Naive thymus-derived CD4-positive, alpha-beta T cell (primary cell): ENCODE results near the gene KDR. TPM values are rescaled to one million over a fixed set of nuclear protein-coding genes. Genes with fewer than 3 reads are reported as not detected.

Experiments used
- ATAC-seq: fragments of 150-1000 bp; cut with Tn5 transposase; 2 replicates; pipeline ENCODE4 v1.10.0; 2021; ENCODE audit warnings: mild to moderate bottlenecking, moderate library complexity
- CTCF ChIA-PET: fragments of 350-600 bp; sonication (Branson Sonifier 250); formaldehyde crosslinking; loops from one replicate; lab custom pipeline; 2021; ENCODE audit warnings: antibody characterized with exemption; lab: Charles Lee
- POLR2A ChIA-PET: fragments of 350-600 bp; sonication (Branson Sonifier 250); formaldehyde crosslinking; loops from one replicate; lab custom pipeline; 2021; ENCODE audit warnings: antibody characterized with exemption, inconsistent platforms; lab: Charles Lee
- DNase-seq, 9 donors: peaks; one replicate each; pipeline versions ENCODE4 v3.0.0 to v3.0.0-alpha.2; 2020 to 2022; ENCODE audit warnings: mixed read lengths in 1 of 9
- H3K27ac ChIP-seq: one replicate; pipeline ENCODE4 v1.7.0; 2013; ENCODE audit warnings: mild to moderate bottlenecking, low read depth, low read length, moderate library complexity
- H3K27me3 ChIP-seq, 2 donors: one replicate each; pipeline ENCODE4 v1.7.0; 2013; ENCODE audit warnings: low read length in 2 of 2, mild to moderate bottlenecking in 2 of 2, moderate library complexity in 2 of 2; ENCODE audit not compliant: control insufficient read depth in 2 of 2, insufficient read depth in 2 of 2
- H3K36me3 ChIP-seq, 3 experiments: 1 replicate in 2 of 3; 2 replicates in 1 of 3; pipeline ENCODE4 v1.7.0; 2013; ENCODE audit warnings: low read length in 3 of 3, mild to moderate bottlenecking in 3 of 3, moderate library complexity in 1 of 3; ENCODE audit not compliant: insufficient read depth in 3 of 3, control insufficient read depth in 2 of 3
- H3K4me1 ChIP-seq, 2 donors: one replicate each; pipeline ENCODE4 v1.7.0; 2013; ENCODE audit warnings: low read length in 2 of 2, mild to moderate bottlenecking in 2 of 2, moderate library complexity in 1 of 2; ENCODE audit not compliant: control insufficient read depth in 2 of 2, insufficient read depth in 2 of 2
- H3K4me3 ChIP-seq: 2 replicates; pipeline ENCODE4 v1.7.0; 2013; ENCODE audit warnings: mild to moderate bottlenecking, low read length
- H3K9me3 ChIP-seq, 3 experiments: 1 replicate in 2 of 3; 2 replicates in 1 of 3; pipeline ENCODE4 v1.7.0; 2013; ENCODE audit warnings: low read length in 3 of 3; ENCODE audit not compliant: control insufficient read depth in 2 of 3
- H3K27ac Mint-ChIP-seq, 9 donors: one replicate each; pipeline ENCODE4 v1.8.0; 2020 to 2022; ENCODE audit warnings: mixed read lengths in 9 of 9, mild to moderate bottlenecking in 8 of 9, moderate library complexity in 5 of 9, inconsistent platforms in 2 of 9
- H3K27me3 Mint-ChIP-seq, 5 donors: one replicate each; pipeline ENCODE4 v1.8.0; 2021 to 2022; ENCODE audit warnings: mixed read lengths in 5 of 5, mild to moderate bottlenecking in 1 of 5
- H3K36me3 Mint-ChIP-seq, 5 donors: one replicate each; pipeline ENCODE4 v1.8.0; 2020 to 2022; ENCODE audit warnings: mixed read lengths in 5 of 5, mild to moderate bottlenecking in 3 of 5, inconsistent platforms in 1 of 5
- H3K4me1 Mint-ChIP-seq, 7 donors: one replicate each; pipeline ENCODE4 v1.8.0; 2020 to 2022; ENCODE audit warnings: mixed read lengths in 7 of 7, mild to moderate bottlenecking in 3 of 7, inconsistent platforms in 1 of 7
- H3K4me3 Mint-ChIP-seq, 10 donors: one replicate each; pipeline ENCODE4 v1.8.0; 2020 to 2022; ENCODE audit warnings: mild to moderate bottlenecking in 10 of 10, mixed read lengths in 10 of 10, moderate library complexity in 6 of 10, inconsistent platforms in 2 of 10
- H3K9me3 Mint-ChIP-seq, 11 donors: one replicate each; pipeline ENCODE4 v1.8.0; 2020 to 2022; ENCODE audit warnings: mixed read lengths in 11 of 11, mild to moderate bottlenecking in 4 of 11, inconsistent platforms in 1 of 11, moderate library complexity in 1 of 11
- intact Hi-C, 2 donors: fragments of 100-400 bp; cut with micrococcal nuclease; formaldehyde crosslinking; loops; one replicate each; pipeline ENCODE4 v1.15.1; 2023
- polyA plus RNA-seq, 2 donors: library from polyadenylated mRNA; unstranded; fragments of 300-500 nt; fragmentation: Illumina TruSeq; gene quantifications; one replicate each; pipeline ENCODE4 v1.2.3, GENCODE V29; 2021
- total RNA-seq, 6 experiments: library from RNA in 5 of 6; stranded (reverse) in 5 of 6; gene quantifications; 1 replicate in 5 of 6; 2 replicates in 1 of 6; pipeline ENCODE4 v1.2.3 and lab custom pipeline; 2021 to 2026

The KDR gene
- total and polyA plus RNA-seq, 7 experiments from 2014 or later: not detected

DNA sequence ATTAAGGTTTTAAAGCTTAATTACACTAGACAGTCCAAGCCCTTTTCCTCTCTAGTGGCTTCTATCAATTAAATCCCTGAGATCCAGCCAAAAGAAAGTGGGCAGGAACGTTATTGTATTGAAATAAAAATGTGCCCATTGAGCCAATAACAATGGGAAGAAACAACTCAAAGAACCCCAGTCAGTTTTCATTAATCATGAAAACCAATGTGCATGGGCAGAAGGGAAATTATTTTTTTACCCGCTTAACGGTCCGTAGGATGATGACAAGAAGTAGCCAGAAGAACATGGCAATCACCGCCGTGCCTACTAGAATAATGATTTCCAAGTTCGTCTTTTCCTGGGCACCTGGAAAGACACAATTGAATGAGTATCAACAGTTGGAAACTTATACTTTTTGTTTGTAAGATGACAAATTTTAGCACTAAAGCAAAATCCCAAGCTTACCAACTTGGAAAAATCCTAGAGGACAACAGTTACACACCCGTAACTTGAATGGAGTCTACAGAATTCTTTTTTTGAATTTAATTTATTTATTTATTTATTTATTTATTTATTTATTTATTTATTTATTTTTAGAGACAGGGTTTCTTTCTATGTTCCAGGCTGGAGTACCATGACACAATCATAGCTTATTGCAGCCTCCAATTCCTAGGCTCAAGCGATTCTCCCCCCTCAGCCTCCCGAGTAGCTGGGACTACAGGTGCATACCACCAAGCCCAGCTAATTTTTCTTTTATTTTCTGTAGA is 26.8 kb downstream of the KDR start:
- ChIA-PET POLR2A (no interaction called here), CTCF (no interaction called here)
- DNase-seq: no peak
- no peaks in the 10 kb centered on the region for H3K9me3 Mint-ChIP-seq
- H3K4me1 Mint-ChIP-seq: no peaks in the 10 kb centered on the region
- H3K36me3 ChIP-seq: no peaks in the 10 kb centered on the region
- H3K27me3 Mint-ChIP-seq: peaks cover 0 to 10% (median 0%) of the 10 kb centered on the region in 5 donors
- H3K27ac Mint-ChIP-seq: no peak overlapping the region
- H3K4me3 Mint-ChIP-seq: no peak overlapping the region
- H3K4me3 ChIP-seq: no peak overlapping the region
- no peaks in the 10 kb centered on the region for H3K4me1 ChIP-seq
- peaks cover 0 to 4% of the 10 kb centered on the region in 2 donors for H3K27me3 ChIP-seq
- intact Hi-C loops: no loop called here
- ATAC-seq: no peak
- H3K36me3 Mint-ChIP-seq: no peaks in the 10 kb centered on the region
- H3K9me3 ChIP-seq: no peaks in the 10 kb centered on the region
- H3K27ac ChIP-seq: no peak overlapping the region

DNA sequence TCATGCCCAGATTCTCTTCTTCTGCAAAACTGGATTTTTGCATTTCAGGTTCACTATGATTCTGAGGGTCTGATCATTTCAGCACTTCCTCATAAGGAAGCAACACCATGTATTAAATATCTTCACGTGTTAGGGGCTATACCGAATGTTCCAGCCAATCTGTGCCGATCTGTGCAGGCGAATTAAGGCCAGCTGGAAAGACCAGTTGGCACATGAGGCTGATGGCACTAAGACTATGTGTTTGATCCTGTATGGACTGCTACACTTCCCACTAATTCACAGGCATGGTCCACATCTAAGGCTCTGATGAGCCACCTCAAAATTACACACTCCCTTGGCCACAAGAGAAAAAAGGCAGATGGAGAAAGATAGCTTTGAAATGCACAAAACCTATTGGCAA is 28.8 kb downstream of the KDR start:
- no peak for DNase-seq

DNA sequence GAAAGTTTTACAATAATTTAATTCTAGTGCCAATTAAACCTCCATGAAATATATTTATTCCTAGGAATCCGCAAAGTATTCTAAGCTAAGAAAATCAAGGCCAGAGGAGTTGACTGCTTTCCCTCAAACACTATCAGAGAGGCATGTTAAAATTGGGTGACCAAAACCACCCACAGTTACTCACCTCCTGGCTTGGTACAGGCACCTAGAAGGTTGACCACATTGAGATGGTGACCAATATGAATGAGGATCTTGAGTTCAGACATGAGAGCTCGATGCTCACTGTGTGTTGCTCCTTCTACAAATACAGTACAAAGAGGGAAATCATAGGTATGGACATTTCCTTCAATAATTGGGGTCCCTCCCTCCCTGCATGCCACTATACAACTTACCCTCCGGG is 29.4 kb downstream of the KDR start:
- intact Hi-C loops: no loop called here
- Mint-ChIP-seq H3K36me3 (no peaks in the 10 kb centered on the region), H3K4me3 (no peak overlapping the region), H3K9me3 (peaks cover 0 to 3% (median 0%) of the 10 kb centered on the region in 11 donors), H3K27ac (no peak overlapping the region), H3K27me3 (peaks cover 0 to 21% (median 7%) of the 10 kb centered on the region in 5 donors), H3K4me1 (no peaks in the 10 kb centered on the region)
- Histone ChIP-seq H3K9me3 (no peaks in the 10 kb centered on the region), H3K27me3 (peaks cover 0 to 4% of the 10 kb centered on the region in 2 donors), H3K27ac (no peak overlapping the region), H3K4me1 (no peaks in the 10 kb centered on the region), H3K4me3 (no peak overlapping the region), H3K36me3 (no peaks in the 10 kb centered on the region)
- CTCF ChIA-PET: no interaction called here
- ATAC-seq (no peak), DNase-seq (no peak)
- POLR2A ChIA-PET: no interaction called here

More for the DNA sequence above, 28.8 kb downstream of the KDR start:
- H3K4me1 ChIP-seq: no peaks in the 10 kb centered on the region
- Mint-ChIP-seq H3K4me1 (no peaks in the 10 kb centered on the region), H3K9me3 (peaks cover 0 to 3% (median 0%) of the 10 kb centered on the region in 11 donors), H3K27me3 (peaks cover 0 to 21% (median 7%) of the 10 kb centered on the region in 5 donors), H3K4me3 (no peak overlapping the region), H3K27ac (no peak overlapping the region), H3K36me3 (no peaks in the 10 kb centered on the region)
- intact Hi-C loops: no loop called here
- POLR2A ChIA-PET: no interaction called here
- no peaks in the 10 kb centered on the region for H3K9me3 ChIP-seq
- no peak overlapping the region for H3K27ac ChIP-seq
- H3K36me3 ChIP-seq: no peaks in the 10 kb centered on the region
- H3K4me3 ChIP-seq: no peak overlapping the region
- CTCF ChIA-PET: interaction anchor here (0.7 kb wide), 1 partner anchor 8 kb away, joined by 3 read pairs; no protein-coding TSS in a partner anchor
- no peak for ATAC-seq
- peaks cover 0 to 4% of the 10 kb centered on the region in 2 donors for H3K27me3 ChIP-seq

- H3K4me3 Mint-ChIP-seq: no peak overlapping the region
- H3K27me3 Mint-ChIP-seq: peaks cover 0 to 17% (median 7%) of the 10 kb centered on the region in 5 donors
- H3K4me1 Mint-ChIP-seq: no peaks in the 10 kb centered on the region
- Histone ChIP-seq H3K4me3 (no peak overlapping the region), H3K27me3 (peaks cover 0 to 4% of the 10 kb centered on the region in 2 donors), H3K36me3 (no peaks in the 10 kb centered on the region), H3K9me3 (no peaks in the 10 kb centered on the region), H3K4me1 (no peaks in the 10 kb centered on the region), H3K27ac (no peak overlapping the region)
- ATAC-seq (no peak), DNase-seq (no peak)
- H3K36me3 Mint-ChIP-seq: no peaks in the 10 kb centered on the region
- peaks cover 0 to 3% (median 0%) of the 10 kb centered on the region in 11 donors for H3K9me3 Mint-ChIP-seq
- ChIA-PET POLR2A (no interaction called here), CTCF (no interaction called here)
- no peak overlapping the region for H3K27ac Mint-ChIP-seq
- intact Hi-C loops: no loop called here
These were observed 32.9 kb downstream of the KDR start for GRCh38 chr4:55092504-55092903.

DNA sequence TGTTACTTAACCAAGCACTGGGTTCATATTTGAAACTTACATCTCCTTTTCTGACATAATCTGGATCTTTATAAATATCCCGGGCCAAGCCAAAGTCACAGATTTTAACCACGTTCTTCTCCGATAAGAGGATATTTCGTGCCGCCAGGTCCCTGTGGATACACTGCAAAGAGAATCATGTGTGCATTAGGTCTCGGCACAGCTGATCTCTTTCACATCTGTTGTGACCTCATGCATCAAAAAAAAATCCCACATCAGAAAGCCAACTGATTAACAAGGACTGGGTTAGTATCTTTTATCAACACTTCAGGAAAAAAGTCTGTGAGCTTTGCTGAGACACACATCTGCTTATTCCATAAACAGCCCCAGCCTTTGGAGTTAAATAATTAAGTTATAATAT is 35.5 kb downstream of the KDR start:
- peaks cover 0 to 30% (median 7%) of the 10 kb centered on the region in 5 donors for H3K27me3 Mint-ChIP-seq
- H3K27ac Mint-ChIP-seq: no peak overlapping the region
- H3K4me3 ChIP-seq: no peak overlapping the region
- H3K9me3 Mint-ChIP-seq: peaks cover 0 to 3% (median 0%) of the 10 kb centered on the region in 11 donors
- H3K4me1 ChIP-seq: no peaks in the 10 kb centered on the region
- POLR2A ChIA-PET: no interaction called here
- H3K4me1 Mint-ChIP-seq: no peaks in the 10 kb centered on the region
- no peak overlapping the region for H3K4me3 Mint-ChIP-seq
- no peaks in the 10 kb centered on the region for H3K36me3 ChIP-seq
- DNase-seq (no peak), ATAC-seq (no peak)
- H3K27me3 ChIP-seq: no peaks in the 10 kb centered on the region
- intact Hi-C loops: no loop called here
- H3K9me3 ChIP-seq: no peaks in the 10 kb centered on the region
- CTCF ChIA-PET: no interaction called here
- no peaks in the 10 kb centered on the region for H3K36me3 Mint-ChIP-seq
- no peak overlapping the region for H3K27ac ChIP-seq

- Mint-ChIP-seq H3K27me3 (peaks cover 0 to 27% (median 7%) of the 10 kb centered on the region in 5 donors), H3K9me3 (peaks cover 0 to 3% (median 0%) of the 10 kb centered on the region in 11 donors), H3K27ac (no peak overlapping the region), H3K36me3 (no peaks in the 10 kb centered on the region), H3K4me3 (no peak overlapping the region), H3K4me1 (no peaks in the 10 kb centered on the region)
- intact Hi-C loops: no loop called here
- Histone ChIP-seq H3K36me3 (no peaks in the 10 kb centered on the region), H3K9me3 (no peaks in the 10 kb centered on the region), H3K27me3 (no peaks in the 10 kb centered on the region), H3K4me1 (no peaks in the 10 kb centered on the region), H3K4me3 (no peak overlapping the region), H3K27ac (no peak overlapping the region)
- ATAC-seq (no peak), DNase-seq (no peak)
- CTCF ChIA-PET: interaction anchor here (1.2 kb wide), 1 partner anchor 9 kb away, joined by 3 read pairs; no protein-coding TSS in a partner anchor
- POLR2A ChIA-PET: no interaction called here
These were observed 37.5 kb downstream of the KDR start for GRCh38 chr4:55087913-55088260.
